Measurements from ENCODE around the gene RANBP17. TPM values are rescaled to one million over a fixed set of nuclear protein-coding genes. Genes with fewer than 3 reads are reported as not detected.

The RANBP17 gene
- total RNA-seq, 4 donors from 2014 or later, result 9.8 to 20.8 (median 10.3) TPM

DNA sequence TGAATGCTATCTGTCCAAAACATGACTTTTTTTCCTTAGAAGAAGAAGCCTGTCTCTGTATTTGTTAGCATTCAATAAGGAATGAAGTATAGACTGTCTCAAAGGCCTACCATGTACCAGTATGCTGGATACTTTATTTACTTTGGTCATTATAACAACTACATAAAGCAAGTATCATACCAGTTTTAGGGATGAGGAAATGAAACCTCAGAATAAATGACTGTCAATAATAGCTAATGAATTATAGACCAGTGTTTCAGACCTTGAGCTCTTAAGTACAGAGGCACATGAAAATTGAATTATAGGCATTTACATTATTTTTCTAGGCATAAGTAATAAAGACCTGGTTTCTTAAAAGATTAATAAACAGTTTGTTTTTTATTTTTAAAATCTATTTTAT is 280.8 kb downstream of the RANBP17 start:
- H3K27me3 ChIP-seq, result no peaks in the 10 kb centered on the region
- no peaks in the 10 kb centered on the region for H3K4me1 ChIP-seq
- DNase-seq, result no peak
- no peaks in the 10 kb centered on the region for H3K9me3 ChIP-seq
- TF ChIP-seq, protein P1, sequence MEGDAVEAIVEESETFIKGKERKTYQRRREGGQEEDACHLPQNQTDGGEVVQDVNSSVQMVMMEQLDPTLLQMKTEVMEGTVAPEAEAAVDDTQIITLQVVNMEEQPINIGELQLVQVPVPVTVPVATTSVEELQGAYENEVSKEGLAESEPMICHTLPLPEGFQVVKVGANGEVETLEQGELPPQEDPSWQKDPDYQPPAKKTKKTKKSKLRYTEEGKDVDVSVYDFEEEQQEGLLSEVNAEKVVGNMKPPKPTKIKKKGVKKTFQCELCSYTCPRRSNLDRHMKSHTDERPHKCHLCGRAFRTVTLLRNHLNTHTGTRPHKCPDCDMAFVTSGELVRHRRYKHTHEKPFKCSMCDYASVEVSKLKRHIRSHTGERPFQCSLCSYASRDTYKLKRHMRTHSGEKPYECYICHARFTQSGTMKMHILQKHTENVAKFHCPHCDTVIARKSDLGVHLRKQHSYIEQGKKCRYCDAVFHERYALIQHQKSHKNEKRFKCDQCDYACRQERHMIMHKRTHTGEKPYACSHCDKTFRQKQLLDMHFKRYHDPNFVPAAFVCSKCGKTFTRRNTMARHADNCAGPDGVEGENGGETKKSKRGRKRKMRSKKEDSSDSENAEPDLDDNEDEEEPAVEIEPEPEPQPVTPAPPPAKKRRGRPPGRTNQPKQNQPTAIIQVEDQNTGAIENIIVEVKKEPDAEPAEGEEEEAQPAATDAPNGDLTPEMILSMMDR (IDR thresholded peaks at IDR 0.05), result no peak
- no peak for TF ChIP-seq POLR2A (IDR thresholded peaks at IDR 0.05)
- no peak overlapping the region for H3K4me3 ChIP-seq
- no peaks in the 10 kb centered on the region for H3K36me3 ChIP-seq
- no peak overlapping the region for H3K27ac ChIP-seq

DNA sequence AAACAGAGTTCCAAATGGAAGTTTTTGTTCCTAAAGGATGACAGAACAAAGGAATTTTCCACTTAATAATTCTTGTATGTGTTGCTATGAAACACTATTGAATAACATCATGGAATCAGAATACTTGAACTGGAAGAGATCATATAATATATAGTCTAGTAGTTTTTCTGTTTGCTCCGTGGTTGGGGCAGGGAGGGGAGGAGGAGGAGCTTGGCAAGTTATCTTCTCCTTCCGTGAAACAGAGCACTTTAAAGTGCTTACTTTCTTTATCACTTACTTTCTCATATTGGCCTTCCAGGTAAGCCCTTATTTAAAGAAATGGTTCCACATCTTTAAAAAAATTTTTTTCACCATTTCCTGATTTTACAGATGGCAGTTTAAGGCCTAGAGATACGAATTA is 281.4 kb downstream of the RANBP17 start:
- no peaks in the 10 kb centered on the region for H3K36me3 ChIP-seq
- no peak overlapping the region for H3K27ac ChIP-seq
- H3K4me1 ChIP-seq, result no peaks in the 10 kb centered on the region
- no peak overlapping the region for H3K4me3 ChIP-seq
- no peak for DNase-seq
- no peaks in the 10 kb centered on the region for H3K27me3 ChIP-seq
- H3K9me3 ChIP-seq, result no peaks in the 10 kb centered on the region
- no peak for TF ChIP-seq POLR2A (IDR thresholded peaks at IDR 0.05)
- TF ChIP-seq, protein P1 (IDR thresholded peaks at IDR 0.05), result no peak

DNA sequence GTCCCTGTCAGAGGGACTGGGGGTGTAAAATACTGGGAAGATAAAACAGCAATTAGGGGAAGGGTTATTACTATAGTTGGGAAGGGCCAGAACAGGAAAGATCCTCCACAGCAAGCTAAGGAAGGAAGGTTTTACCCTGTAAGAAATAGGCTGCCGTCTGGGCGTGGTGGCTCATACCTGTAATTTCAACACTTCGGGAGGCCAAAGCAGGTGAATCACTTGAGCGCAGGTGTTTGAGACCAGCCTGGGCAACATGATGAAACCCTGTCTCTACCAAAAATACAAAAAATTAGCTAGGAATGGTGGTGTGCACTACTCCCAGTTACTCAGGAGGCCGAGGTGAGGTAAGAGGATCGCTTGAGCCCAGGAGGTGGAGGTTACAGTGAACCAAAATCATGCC is 282.1 kb downstream of the RANBP17 start:
- H3K27ac ChIP-seq, result no peak overlapping the region
- no peaks in the 10 kb centered on the region for H3K9me3 ChIP-seq
- no peak for DNase-seq
- no peaks in the 10 kb centered on the region for H3K36me3 ChIP-seq
- H3K4me3 ChIP-seq, result no peak overlapping the region
- no peaks in the 10 kb centered on the region for H3K27me3 ChIP-seq
- no peaks in the 10 kb centered on the region for H3K4me1 ChIP-seq
- TF ChIP-seq, protein P1 (IDR thresholded peaks at IDR 0.05), result no peak
- TF ChIP-seq POLR2A (IDR thresholded peaks at IDR 0.05), result no peak

DNA sequence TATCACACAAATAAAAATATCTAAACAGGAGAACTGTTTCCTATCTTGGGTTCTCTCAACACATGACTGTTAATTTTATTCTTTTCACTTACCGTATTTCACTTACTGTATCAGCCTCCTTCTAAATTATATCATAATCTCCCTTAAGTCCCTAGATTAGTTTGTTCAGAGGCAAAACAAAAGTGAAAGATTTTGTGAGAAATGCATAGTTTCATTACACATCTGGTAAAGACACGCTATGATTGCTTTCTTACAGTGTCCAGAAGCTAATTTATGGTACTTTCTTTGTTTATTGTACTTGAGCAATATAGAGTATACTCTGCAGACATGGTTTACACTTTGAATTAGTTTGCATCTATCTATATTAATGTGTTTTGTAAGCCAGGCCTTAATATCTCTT is 287.5 kb downstream of the RANBP17 start:
- no peak overlapping the region for H3K4me3 ChIP-seq
- no peak for TF ChIP-seq POLR2A (IDR thresholded peaks at IDR 0.05)
- TF ChIP-seq, protein P1 (IDR thresholded peaks at IDR 0.05), result no peak

DNA sequence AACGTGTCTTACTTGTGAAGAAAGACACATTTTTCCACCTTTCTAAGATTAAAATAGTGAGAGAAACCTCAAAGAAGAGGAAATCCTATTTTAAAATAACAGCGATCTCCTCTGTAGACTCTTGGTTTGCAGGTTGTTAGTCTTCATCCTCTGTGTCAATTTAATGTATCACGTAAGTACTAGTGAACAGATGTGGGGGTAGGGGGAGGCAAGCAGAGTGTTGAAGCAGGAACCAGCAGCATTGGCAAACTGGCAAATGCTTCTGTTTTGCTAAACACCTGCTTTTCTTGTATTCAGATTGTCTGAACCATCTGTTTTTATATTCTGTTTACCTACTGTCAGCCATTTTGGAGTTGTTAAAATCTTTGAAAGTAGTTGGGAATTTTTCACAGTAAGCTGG is 288.0 kb downstream of the RANBP17 start:
- Histone ChIP-seq H3K9me3 (no peaks in the 10 kb centered on the region), H3K27me3 (no peaks in the 10 kb centered on the region), H3K27ac (no peak overlapping the region), H3K4me1 (no peaks in the 10 kb centered on the region), H3K36me3 (no peaks in the 10 kb centered on the region), H3K4me3 (no peak overlapping the region)
- DNase-seq, result no peak
- no peak for TF ChIP-seq POLR2A (IDR thresholded peaks at IDR 0.05)
- TF ChIP-seq, protein P1 (IDR thresholded peaks at IDR 0.05), result no peak

More for the DNA sequence above, 287.5 kb downstream of the RANBP17 start:
- Histone ChIP-seq H3K4me1 (no peaks in the 10 kb centered on the region), H3K27ac (no peak overlapping the region), H3K9me3 (no peaks in the 10 kb centered on the region), H3K36me3 (no peaks in the 10 kb centered on the region), H3K27me3 (no peaks in the 10 kb centered on the region)
- DNase-seq, result no peak

DNA sequence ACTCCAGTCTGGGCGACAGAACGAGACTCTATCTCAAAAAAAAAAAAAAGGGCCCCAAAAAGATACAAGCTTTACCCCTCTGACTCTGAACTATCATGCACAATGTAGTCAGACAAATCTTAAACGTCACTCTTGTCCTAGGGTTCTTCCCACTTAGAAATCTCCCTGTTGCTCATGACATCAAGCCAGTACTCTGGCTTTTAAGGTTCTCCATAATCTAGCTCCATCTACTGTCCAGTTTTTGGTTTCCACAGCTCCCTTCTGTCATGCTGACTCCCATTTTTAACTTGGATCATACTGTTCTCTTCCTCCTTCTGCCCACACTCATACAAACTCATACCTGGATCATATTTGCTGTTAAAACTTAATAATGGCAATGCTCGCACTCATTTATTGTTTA is 290.6 kb downstream of the RANBP17 start:
- Histone ChIP-seq H3K27ac (no peak overlapping the region), H3K4me3 (no peak overlapping the region), H3K27me3 (no peaks in the 10 kb centered on the region), H3K4me1 (no peaks in the 10 kb centered on the region), H3K9me3 (no peaks in the 10 kb centered on the region), H3K36me3 (no peaks in the 10 kb centered on the region)
- no peak for DNase-seq
- TF ChIP-seq, protein P1 (IDR thresholded peaks at IDR 0.05), result no peak
- no peak for TF ChIP-seq POLR2A (IDR thresholded peaks at IDR 0.05)
